Lung microvascular endothelial cell (primary cell): ENCODE results near the gene MYRIP. TPM values are rescaled to one million over a fixed set of nuclear protein-coding genes. Genes with fewer than 3 reads are reported as not detected.
"Not testable (repeated sequence)": the region's sequence is repeated elsewhere in the genome, so short reads cannot be mapped to it uniquely, and the experiment has no call there.

Experiments
- DNase-seq, 2 donors: peaks; one replicate each; pipeline versions ENCODE4 v3.0.0 to v3.0.0-alpha.2; 2010; ENCODE audit warnings: low read depth in 2 of 2
- total RNA-seq: library from RNA; depleted of rRNA; stranded (reverse); fragments of >200 nt; gene quantifications from 2 replicates; pipeline ENCODE4 v1.2.1, GENCODE V29; 2014

Gene MYRIP
- total RNA-seq, 1 donor from 2014 or later = 4.8 TPM

- DNase-seq = no peak
Measured at GRCh38 chr3:39806820-39807219, 2.6 kb upstream of the MYRIP start.

GRCh38 chr3:39808467-39809180 is 785 bp upstream of the MYRIP start:
- peak; percentile 31 to 41 for DNase-seq

DNA sequence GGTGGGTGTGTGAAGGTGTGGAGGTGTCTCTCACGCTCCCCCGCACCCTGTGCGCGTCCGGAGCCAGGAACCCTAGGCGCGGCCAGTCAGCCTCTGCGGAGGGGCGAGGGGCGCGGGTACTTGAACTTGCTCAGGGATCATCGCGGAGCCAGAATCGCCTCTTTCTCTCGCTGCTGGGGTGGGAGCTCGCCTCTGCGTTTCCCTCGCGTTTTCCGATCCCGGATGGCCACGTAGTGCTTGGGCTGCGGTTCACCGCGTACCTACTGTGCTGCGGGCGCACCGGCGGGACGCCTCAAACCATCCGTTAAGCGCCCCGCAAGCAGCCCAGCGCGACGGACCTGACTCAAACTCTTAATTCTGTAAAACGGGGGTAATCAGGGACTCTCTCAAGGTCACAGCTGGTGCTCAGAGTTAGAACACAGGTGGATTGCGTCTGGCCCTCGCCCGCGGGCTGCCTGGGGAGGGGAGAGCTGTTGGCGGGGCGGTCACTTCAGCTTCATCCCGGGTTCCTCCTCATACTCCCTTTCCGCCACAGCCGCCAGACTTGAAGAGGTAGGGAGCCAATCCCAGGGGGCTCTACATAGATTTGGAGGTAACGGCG is 686 bp downstream of the MYRIP start:
- DNase-seq = peak; percentile 10 to 49

GRCh38 chr3:39810647-39811161 is 1.3 kb downstream of the MYRIP start:
- DNase-seq = peak in 1 of 2 donors; percentile 11

DNA sequence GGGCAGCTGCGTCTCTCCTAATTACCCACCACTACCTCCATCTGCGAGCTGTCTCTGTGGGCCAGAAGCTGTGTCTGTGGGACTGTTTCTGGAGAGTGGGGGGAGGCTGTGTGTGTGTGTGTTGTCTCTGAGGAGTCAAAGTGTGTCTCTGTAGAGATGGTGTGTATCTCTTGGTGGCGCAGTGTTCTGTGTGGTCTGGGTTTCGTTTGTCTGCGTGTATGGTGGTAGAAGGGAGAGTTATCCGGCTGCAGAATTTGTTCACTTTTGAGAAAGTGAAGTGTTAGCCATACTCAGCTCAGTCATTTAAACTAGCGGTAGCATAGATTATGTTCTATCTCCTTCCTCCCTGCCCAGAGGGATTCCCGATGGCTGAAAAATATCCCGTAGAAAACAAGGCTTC is 2.2 kb downstream of the MYRIP start:
- no peak for DNase-seq

DNA sequence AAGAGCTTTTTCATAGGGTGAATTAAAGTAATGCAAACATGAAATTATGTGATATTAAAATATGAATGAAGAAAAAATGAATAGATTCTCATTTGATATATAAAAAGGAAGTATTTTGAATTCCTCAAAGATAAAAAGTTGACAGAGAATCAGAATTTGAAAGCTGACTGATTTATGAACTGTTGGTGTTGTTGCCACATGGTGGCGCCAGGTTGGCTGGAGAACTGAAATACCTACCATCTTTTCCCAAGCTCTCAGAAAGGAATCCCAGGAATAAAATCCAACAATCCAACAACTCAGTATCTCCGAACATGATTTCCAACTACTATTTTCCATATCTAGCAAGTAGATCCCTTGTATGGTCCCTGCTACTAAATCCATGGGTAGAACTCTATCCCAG is 3.1 kb downstream of the MYRIP start:
- DNase-seq = peak; percentile 35 to 68

DNA sequence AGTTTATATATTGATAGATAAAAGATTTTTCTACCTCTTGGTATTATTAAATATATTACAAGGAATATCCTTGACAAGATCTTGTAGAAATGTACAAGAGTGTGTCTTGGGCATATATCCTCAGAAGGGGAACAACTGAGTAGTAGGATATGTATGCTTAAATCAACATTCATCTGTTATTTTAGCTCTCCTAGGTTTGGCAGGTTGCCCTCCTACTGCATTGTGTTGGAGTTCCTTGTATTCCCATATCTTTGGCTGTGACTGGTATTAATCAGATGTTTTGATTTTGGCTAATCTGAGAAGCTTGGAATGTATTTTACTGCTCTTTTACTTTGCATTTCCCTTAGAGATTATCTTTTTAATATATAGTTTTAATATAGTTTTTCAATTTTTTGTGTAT is 4.6 kb downstream of the MYRIP start:
- DNase-seq = peak; percentile 70 to 79

- no peak for DNase-seq
Measured at GRCh38 chr3:39819899-39820298, 10.5 kb downstream of the MYRIP start.

- not testable (repeated sequence) for DNase-seq
Measured at GRCh38 chr3:39833764-39834163, 24.4 kb downstream of the MYRIP start.

- DNase-seq = no peak
Measured at GRCh38 chr3:39839484-39839883, 30.1 kb downstream of the MYRIP start.

- no peak for DNase-seq
Measured at GRCh38 chr3:39843440-39843839, 34.0 kb downstream of the MYRIP start.

GRCh38 chr3:39848365-39848764 is 39.0 kb downstream of the MYRIP start:
- no peak for DNase-seq

DNA sequence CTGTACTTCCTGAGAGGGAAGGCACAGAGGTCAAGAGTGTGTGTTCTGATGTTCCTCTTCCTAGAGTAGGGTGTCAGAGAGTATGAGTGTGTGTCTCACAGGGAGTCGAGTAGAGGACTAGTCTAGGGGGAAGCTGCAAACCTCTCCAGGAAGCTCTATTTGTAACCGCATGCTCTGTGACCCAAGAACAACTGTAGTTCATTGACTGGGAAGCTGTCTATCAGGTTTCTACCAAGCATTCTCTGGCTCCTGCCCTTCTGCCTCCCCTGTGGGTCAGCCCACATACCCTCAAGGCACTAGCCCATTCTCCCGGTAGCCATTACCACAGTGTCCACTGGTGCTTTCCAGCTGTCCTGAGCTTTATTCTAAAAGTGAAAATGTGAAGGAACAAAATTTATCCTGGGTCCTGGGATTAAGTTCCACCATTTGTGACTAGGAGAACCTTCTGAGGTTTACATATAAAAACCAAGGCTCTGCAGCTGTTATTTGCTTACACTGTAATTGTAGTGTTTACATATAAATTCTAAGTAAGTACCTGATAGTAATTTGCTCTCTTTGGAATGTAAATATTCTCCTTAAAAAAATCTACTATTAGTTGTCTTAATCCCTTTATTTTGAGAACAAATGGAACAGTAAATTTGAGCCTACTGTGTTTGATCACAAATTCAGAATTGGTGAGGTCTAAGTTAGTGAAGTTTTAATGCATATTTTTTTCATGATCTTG is 40.7 kb downstream of the MYRIP start:
- no peak for DNase-seq

DNA sequence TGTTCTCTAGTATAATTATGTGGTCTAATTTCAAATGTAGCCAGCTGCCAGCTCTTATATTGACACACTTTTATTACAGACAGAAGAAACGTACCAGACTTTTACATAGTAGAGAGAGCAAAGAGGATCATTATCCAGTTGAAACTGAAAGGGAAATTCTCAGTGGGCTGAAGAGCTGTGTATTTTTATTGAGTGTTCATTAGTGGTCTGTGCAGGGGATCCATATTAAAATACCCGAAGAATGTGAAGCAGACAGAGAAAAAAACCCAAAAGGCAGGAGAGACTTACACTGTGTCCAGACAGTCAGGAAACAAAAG is 41.3 kb downstream of the MYRIP start:
- no peak for DNase-seq

- no peak for DNase-seq
Measured at GRCh38 chr3:39855517-39855916, 46.1 kb downstream of the MYRIP start.

DNA sequence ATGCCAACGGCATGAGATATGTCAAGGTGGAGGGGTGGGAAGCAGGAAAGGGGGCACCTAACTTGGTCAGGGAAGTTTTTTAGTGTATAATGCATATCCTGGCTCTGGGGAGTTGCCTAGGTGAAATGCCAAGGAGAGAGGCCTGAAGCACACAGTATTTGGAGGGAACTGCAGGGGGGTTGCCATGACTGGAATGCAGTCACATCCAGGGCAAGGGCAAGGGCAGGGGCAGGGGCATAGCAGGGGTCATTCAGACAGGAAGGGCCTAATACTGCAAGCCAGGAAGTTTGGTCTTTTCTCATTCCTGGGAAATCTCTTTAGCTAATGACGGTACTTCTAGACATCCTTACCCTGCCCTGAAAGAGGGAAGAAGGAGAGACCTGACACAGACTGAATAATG is 60.5 kb downstream of the MYRIP start:
- no peak for DNase-seq

DNA sequence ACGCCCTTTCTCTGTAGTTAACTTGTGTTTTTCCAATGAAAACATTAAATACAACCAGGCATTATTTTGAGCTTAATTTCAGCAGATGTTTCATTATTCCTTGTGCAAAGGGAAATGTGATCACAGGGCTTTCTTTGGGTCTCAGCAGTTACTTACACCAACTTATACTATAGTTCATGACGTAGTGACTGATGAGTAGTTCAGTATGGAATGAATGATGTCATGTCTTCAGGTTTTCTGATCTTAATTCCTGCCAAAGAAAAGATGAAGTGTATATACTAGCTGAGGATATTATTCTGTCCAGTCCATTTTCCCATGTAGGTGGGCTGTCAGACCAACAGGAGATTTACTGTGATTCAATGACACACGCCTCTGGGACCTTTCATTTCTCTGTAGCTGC is 61.3 kb downstream of the MYRIP start:
- peak in 1 of 2 donors; percentile 22 for DNase-seq

DNA sequence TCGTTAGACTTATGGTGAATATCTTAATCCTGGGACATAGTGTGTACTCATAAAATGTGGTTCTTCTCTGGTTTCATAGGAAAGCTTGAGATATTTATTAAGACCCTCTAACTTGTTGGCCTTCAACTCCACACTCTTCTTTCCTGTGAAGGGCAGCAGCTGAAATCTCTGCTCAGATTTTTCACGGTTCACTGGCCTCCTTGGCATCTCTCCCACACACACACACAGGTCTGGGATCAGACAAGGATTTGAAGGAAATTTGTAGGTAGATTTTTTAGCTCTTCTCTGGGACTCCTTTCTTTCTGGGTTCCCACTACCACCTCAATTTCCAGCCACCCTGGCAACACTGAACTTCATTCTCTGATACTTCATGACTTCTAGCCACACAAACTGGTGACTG is 70.2 kb downstream of the MYRIP start:
- no peak for DNase-seq

GRCh38 chr3:39882111-39882510 is 72.7 kb downstream of the MYRIP start:
- no peak for DNase-seq

DNA sequence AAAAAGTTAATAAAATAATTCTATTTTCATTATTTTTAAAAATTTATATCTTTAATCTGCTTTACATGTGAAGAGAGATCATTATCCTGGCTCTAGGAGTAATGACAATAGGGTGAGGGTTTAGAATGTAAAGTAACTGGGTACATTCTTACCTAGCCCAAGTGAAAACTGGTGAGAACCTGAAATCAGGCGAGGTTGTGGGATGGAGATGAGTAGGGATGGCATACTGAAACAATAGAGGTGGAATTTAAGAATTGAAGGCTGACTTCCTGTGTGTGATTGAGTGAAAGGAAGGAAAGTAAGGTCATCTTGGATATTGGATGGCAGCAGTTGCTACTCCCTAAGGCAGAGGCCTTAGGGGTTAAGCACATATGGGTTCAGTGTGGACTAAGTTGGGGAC is 82.7 kb downstream of the MYRIP start:
- DNase-seq = no peak

GRCh38 chr3:39896184-39896583 is 86.8 kb downstream of the MYRIP start:
- DNase-seq = no peak

DNA sequence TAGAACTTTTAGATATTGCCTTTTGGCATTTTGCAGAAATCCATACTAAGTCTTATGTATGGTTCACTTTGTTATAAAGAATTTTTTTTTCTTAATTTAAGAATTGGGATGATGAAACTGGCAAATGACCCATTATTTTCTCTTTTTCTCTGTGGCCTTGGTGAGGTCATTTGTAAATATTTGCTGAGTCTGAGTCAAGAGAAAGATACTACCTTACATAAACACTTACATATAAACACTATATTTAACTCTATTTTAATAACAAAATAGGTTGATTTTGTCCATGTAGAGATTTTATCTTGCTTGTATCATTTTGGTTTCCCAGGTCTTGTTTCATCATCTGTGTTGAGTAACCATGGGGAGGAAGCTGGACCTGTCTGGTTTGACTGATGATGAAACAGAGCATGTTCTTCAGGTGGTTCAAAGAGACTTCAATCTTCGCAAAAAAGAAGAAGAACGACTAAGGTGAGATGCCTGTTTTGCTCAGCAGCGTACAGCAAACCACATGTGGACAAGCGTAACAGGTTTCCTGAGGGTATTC is 91.1 kb downstream of the MYRIP start:
- DNase-seq = no peak
